HT1080 (cell line): ENCODE data around the gene ARG2. TPM values are rescaled to one million over a fixed set of nuclear protein-coding genes. Genes with fewer than 3 reads are reported as not detected.

Experiments used
- DNase-seq: peaks from one replicate; pipeline ENCODE4 v3.0.0-alpha.2; 2015; ENCODE audit warnings: low read depth
- polyA plus RNA-seq, 2 experiments: library from polyadenylated mRNA; depleted of rRNA; stranded (reverse); fragments of >200 nt; gene quantifications; 2 replicates each; pipeline ENCODE4 v1.2.3, GENCODE V29; 2015
- total RNA-seq: library from RNA; depleted of rRNA; stranded (reverse); fragments of >200 nt; shearing (Covaris generic); gene quantifications from 2 replicates; pipeline ENCODE4 v1.2.3, GENCODE V29; 2014; rRNA removed

ARG2 gene
- total RNA-seq: 20.6 and 22.8 TPM in 2 replicates
- polyA plus RNA-seq (2015; cell fraction: cytosol; rRNA removed): 25.2 and 33.0 TPM in 2 replicates
- 23.2 and 23.3 TPM in 2 replicates for polyA plus RNA-seq (2015; cell fraction: nucleus; rRNA removed)

GRCh38 chr14:67619446-67620216 lies at the start of gene ARG2:
Gene ARG2, plus strand, starts transcription at chr14:67619920. Its CDS starts 58 bp downstream, at chr14:67619978.
- peak; percentile 90 for DNase-seq

DNA sequence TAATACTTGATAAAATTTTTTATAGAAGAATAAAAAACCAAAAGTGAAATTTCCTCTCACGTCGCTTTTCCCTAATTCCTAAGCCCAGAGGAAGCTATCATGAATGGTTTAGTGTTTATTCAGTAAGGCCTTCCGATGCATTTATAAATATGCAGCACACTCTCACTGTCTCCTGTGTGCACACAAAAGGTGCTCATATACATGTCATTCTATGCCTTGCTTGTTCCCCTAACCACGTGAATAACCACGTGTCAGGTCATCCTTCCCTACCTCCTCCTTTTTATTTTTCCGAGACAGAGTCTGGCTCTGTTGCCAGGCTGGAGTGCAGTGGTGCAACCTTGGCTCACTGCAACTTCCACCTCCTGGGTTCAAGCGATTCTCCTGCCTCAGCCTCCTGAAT lies 49.3 kb upstream of the ARG2 start:
- no peak for DNase-seq

DNA sequence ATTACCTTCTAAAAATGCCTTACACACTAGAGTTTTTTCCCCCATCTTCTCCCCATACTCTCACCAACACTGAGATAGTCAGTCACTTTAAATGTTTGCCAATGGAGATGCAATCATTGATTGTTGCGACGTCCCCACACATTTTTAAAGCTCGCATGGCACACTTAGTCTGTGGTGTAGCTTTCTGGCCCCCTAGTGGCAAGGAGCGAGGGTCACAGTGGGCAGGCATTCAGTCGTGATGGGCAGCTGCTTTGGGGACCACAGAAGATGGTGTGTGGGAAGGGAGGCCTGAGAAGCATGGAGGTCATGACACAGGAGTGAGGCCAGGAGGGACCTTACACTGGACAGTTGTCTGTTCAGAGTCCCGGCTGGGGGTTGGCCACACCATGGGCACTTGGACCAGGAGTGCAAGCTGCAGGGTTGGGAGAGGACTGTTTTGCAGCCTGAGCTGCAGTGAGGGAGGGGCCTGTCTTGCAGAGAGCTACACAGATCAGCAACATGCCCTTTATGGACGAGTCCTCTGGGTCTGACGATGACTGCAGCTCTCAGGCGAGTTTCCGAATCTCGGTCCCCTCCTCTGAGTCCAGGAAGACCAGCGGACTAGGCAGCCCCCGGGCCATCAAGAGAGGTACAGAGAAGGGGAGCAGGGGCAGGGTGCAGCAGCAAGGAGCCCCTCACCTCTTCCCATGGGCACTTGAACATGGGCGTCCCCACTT lies 48.3 kb upstream of the ARG2 start:
- DNase-seq: peak; percentile 50

DNA sequence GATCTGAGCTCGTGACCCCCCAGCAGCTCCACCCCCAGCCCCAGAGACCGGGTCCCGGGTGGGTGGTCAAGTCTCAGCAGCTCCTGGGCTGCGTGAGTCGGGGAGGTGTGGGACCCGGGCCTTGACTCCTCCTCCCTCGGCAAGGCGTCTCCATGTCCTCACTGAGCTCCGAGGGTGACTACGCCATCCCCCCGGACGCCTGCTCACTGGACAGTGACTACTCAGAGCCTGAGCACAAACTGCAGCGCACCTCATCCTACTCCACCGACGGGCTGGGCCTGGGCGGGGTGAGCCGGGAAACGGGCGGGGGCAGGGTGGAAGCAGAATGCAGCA lies 47.8 kb upstream of the ARG2 start:
- no peak for DNase-seq

DNA sequence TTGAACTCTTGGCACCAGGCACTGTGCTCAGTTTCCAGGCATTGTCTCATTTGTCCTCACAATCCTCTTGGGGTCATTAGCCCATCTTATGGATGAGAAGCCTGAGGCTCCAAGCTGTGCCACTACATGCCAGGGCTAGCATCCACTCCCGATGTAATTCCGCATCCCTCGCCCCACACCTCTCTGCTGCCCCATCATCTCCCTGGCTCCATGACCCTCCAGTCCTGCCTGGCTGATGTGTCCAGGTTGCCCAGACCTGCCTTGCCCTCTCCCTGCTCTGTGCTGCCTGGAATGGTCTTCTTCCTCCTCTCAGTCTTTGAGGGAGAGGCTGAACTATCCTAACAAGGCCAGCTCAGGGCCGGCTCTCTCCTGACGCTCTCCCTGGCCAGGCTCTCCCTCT lies 47.1 kb upstream of the ARG2 start:
- DNase-seq: no peak

GRCh38 chr14:67573228-67574010 lies 46.3 kb upstream of the ARG2 start:
- no peak for DNase-seq

- no peak for DNase-seq
Observed at GRCh38 chr14:67574156-67574555, 45.6 kb upstream of the ARG2 start.

DNA sequence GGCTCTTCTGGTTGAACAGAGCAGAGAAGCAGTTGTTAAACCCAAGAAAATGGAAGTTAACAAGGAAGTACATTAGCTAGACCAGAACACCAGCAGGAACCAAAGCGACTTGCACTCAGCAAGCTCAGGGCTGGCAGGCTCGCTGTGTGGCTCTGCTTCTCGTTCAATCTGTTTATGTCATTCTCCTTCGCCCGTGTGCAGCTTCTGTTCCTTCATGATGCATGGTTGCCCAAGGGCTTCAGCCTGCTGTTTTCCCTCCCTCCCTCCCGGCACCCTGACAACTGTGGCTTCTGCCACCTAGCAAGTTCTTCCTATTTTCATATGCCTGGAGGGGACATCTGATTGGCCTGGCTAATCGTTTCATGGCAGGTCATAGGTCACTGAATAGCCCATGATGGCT lies 44.9 kb upstream of the ARG2 start:
- DNase-seq: no peak

DNA sequence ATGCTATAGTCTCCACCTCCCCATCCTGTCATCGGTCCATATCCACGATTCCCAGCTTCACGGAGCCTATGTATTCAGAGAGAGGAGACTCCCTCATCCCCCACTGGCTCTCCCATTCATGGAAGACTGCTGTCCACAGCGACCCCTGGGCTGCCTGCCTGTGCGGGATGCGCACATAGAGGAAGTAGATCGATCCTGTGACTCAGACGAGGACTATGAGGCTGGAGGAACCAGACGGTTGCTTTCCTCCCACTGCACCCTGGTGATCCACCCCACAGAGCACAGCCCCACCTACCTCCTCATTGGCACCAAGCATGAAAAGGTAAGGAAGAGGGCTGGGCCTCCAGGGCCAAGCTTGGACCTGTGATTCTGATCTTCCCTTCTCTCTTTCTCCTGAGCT lies 44.0 kb upstream of the ARG2 start:
- DNase-seq: peak; percentile 35

DNA sequence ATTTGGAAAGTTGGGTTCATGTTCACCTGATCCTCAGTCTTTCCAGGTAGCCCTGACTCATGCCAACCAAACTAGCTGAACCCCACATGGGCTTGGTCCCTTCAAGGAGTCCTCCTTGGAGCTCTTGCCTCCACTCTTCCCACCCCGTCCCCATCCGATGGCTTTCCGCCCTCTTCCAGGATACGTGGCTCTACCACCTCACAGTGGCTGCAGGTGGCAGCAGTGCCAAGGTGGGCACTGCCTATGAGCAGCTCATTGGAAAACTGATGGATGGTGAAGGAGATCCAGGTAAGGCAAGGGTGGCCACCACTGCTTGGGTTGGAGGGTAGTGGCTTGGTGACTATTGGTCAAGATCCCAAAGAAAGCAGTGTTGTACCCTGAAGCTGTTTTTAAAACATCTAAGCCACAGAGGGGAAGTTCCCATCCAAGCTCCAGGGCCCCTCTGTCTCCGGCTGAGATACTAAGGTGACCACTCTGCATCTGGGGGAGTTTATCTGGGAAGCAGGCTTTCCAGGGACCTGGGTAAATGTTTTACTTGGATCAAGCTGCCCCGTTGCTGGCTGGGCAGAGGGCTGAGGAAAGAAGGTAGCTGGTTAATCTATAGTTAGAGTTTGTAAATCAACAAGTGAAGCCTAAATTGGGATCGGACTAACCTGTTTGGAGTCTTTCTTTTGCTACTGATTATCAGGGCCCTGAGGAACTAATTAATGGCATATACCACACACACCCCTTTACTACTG lies 43.3 kb upstream of the ARG2 start:
- no peak for DNase-seq

DNA sequence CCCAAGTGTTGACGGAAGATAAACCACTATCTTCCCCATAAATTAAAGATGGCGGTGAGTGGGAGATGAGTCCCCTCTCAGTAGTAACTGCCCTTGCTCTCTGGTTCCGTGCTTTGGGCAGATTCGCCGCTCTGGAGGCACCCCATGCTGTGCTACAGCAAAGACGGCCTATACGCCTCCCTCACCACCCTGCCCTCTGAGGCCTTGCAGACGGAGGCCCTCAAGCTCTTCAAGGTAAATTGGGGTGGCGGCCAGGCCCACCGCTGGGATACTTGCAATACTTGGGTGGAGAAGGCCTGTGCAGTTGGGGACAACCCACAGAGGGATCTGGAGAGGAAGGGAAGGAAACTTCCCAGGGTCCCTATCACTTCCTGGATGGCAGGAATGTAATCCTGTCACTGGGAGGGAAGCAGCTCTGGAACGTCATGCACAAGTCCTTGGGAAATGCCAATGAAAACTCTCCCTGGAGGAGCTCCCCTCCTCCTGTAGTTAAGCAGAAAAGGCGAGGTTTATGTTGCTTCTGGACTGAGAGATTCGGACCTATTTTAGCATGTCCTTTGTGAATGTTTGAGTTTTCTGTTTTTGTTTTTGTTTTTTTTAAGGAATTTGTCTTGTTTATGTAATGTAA lies 42.4 kb upstream of the ARG2 start:
- DNase-seq: no peak

DNA sequence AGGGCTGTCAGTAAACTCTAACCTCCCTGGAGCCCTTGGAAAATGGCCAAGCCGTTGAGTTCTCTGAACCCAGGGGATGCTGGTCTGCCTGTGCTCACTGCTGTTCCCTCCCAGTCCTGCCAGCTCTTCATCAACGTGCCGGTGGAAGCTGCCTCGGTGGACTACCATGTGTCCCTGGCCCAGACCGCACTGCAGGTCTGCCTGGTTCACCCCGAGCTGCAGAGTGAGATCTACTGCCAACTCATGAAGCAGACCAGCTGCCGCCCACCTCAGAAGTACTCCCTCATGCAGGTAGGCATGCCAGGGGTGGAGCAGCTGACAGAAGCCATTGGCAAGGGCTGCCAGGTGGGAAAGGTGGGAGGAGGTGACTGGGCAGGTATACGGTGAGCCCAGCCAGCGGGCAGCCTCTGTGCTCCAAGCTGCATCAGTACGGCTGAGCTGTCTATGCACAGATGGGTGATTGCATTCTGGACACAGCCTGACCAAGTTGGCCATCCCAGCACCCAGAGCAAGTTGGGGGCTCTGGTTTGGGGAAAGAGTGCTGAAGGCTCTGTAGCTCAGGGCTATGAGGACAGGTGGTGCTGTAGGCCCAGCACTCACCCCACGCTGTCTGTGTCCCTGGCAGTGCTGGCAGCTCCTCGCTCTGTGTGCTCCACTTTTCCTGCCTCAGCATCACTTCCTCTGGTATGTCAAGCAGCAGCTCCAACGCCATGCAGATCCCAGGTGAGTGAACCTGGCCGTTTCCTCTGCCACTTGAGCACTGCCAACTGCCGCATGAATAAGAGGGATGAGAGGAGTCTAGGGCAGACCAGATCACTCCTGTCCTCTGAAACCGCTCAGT lies 41.6 kb upstream of the ARG2 start:
- DNase-seq: no peak

- DNase-seq: no peak
Observed at GRCh38 chr14:67579040-67579439, 40.7 kb upstream of the ARG2 start.

GRCh38 chr14:67579636-67580035 lies 40.1 kb upstream of the ARG2 start:
- no peak for DNase-seq

GRCh38 chr14:67580336-67581171 lies 39.2 kb upstream of the ARG2 start:
- no peak for DNase-seq

DNA sequence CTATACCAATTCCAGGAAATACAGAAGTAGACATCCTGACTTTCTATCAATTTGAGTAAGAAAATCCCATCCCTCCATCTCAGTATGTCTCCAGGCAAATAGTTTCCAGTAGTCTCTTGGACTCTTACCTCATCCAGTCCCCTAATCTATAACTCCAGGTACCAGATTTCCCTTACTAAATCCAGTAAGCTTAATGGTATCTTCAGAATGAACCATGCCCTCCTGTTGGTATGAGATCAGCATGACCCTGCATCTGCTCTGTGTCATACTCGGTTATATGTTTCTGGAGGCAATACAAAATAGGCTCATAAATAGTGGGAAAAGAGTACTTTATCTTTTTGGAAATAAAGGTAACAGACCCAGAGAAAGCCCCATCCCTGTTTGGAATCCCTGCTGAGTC lies 38.1 kb upstream of the ARG2 start:
- no peak for DNase-seq

DNA sequence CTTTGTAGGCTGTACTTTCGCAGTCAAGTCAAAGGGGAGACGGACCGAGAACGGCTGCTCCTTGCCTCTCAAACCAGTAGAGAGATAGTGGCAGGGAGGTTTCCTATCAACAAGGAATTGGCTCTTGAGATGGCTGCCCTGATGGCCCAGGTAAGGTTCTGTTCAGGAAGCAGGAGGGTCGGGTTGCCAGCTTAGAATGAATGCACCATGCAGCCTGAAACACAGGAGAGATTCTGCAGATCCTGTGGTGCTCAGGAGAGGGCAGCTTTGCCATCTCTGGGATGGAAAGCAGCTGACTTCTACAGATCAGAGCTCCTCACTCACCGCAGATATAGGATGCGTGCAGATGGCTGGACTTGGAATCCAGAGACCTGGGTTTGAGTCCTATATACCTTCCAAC lies 37.7 kb upstream of the ARG2 start:
- no peak for DNase-seq

- DNase-seq: peak; percentile 53
Observed at GRCh38 chr14:67583711-67584644, 35.7 kb upstream of the ARG2 start.
